Cardiac fibroblast (primary cell): Measurements from ENCODE around the gene ZNF331.

Experiments
- DNase-seq, 2 donors: peaks; one replicate each; pipeline versions ENCODE4 v3.0.0 to v3.0.0-alpha.2; 2010; ENCODE audit warnings: low read depth in 2 of 2
- H3K4me3 ChIP-seq, 2 donors: replicated peaks in 1 of 2; 1 replicate in 1 of 2; 2 replicates in 1 of 2; pipeline ENCODE4 v1.5.1; 2011; ENCODE audit warnings: low read depth in 2 of 2, low read length in 2 of 2, mild to moderate bottlenecking in 2 of 2, moderate library complexity in 1 of 2
- TF ChIP-seq, protein P1 (sequence below): IDR thresholded peaks from one replicate; pipeline ENCODE4 v1.5.1; 2011; ENCODE audit warnings: low read depth, mild to moderate bottlenecking, low read length, inconsistent platforms

The ZNF331 gene

DNA sequence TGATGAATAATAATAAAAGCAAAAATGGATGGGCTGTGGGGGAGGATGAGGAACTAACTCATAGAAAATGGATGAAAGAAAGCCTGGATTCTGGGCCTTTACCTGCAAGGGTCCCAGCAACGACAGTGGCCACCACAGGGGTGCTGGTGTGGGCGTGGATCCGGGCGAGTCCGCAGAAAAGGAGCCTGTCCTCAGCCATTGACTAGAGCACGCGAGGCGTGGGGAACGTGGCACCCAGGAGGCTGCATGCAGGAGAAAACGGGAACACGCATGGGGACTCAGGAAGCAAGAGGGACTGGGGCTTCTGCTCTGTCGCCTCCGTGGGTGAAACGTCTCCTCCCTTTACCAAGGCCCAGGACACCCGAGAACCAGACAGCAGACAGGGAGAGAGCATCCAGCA is 68.1 kb downstream of the ZNF331 start:
- TF ChIP-seq, protein P1, sequence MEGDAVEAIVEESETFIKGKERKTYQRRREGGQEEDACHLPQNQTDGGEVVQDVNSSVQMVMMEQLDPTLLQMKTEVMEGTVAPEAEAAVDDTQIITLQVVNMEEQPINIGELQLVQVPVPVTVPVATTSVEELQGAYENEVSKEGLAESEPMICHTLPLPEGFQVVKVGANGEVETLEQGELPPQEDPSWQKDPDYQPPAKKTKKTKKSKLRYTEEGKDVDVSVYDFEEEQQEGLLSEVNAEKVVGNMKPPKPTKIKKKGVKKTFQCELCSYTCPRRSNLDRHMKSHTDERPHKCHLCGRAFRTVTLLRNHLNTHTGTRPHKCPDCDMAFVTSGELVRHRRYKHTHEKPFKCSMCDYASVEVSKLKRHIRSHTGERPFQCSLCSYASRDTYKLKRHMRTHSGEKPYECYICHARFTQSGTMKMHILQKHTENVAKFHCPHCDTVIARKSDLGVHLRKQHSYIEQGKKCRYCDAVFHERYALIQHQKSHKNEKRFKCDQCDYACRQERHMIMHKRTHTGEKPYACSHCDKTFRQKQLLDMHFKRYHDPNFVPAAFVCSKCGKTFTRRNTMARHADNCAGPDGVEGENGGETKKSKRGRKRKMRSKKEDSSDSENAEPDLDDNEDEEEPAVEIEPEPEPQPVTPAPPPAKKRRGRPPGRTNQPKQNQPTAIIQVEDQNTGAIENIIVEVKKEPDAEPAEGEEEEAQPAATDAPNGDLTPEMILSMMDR, result no peak
- no peak for DNase-seq
- no peak overlapping the region for H3K4me3 ChIP-seq

DNA sequence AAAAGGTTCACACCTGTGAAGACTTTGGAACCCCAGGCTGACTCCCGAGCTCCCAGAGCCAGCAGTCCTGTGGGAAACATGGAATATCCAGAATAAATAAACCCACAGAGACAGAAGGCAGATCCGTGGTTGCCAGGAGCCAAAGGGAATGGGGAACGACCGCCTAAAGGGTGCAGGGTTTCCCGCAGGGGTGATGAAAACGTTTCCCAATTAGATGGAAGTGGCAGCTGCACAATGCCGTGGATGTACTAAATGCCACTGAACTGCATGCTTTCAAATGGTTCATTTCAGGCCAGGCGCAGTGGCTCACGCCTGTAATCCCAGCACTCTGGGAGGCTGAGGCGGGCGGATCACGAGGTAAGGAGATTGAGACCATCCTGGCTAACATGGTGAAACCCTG is 70.4 kb downstream of the ZNF331 start:
- H3K4me3 ChIP-seq, result no peak overlapping the region
- DNase-seq, result no peak
- TF ChIP-seq, protein P1, result no peak

- DNase-seq, result no peak
- TF ChIP-seq, protein P1, result no peak
- H3K4me3 ChIP-seq, result no peak overlapping the region
Observed at GRCh38 chr19:53612762-53613526, 75.0 kb downstream of the ZNF331 start.

DNA sequence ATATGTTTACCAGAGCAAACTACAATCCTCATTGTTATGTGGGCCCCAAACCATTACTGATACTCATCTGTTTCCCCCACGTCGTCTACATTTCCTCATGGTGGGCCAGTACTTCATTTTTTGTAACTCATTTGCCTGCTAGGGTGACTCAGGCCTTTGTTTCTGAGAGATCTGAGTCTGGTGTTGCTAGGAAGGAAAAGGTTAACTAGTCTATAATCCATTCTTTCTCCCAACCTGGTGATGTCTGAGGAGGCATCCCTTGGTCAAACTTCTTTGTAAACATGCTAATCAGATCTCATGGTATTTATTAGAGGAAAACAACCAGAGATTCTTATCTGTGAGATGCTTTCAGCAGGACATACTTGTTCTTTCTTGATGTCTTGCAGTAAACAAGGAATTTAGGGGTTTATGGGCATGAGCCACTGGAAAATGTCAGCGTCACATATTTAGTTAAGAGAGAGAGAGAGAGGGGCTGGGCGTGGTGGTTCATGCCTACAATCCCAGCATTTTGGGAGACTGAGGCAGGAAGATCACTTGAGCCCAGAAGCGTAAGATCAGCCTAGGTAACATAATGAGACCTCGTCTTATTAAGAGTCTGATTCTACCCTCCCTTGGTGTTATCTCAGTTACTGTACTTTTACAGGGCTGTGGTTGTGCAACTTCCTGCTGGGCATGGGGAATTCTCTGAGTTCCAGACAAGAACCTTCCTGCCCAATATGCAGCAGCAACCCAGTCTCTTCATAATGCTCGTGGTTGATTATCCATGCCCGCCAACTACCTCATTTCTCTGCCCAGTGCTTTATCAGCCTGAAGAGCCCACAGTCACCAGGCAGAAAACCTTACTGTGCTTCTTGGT is 84.2 kb downstream of the ZNF331 start:
- TF ChIP-seq, protein P1, result no peak
- no peak overlapping the region for H3K4me3 ChIP-seq
- peak in 1 of 2 donors; percentile 1 for DNase-seq

- TF ChIP-seq, protein P1, result no peak
- DNase-seq, result no peak
Observed at GRCh38 chr19:53624771-53625545, 87.0 kb downstream of the ZNF331 start.

DNA sequence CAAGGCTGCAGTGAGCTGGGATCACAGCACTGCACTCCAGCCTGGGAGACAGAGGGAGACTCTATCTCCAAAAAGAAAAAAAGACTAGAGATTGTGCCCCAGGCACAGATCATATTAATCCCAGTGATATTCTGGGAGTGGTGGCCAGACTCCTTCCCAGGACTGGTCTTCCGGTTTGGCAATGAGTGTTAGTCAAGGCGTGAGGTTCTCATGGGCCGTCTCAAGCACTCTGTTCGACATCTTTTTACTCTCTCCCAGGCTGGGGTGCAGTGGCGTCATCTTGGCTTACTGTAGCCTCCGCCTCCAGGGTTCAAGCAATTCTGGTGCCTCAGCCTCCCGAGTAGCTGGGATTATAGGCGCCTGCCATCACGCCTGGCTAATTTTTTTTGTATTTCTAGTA is 88.5 kb downstream of the ZNF331 start:
- H3K4me3 ChIP-seq, result no peak overlapping the region
- TF ChIP-seq, protein P1, result no peak
- no peak for DNase-seq

More at GRCh38 chr19:53624771-53625545, 87.0 kb downstream of the ZNF331 start:
- H3K4me3 ChIP-seq, result no peak overlapping the region
